Testis (tissue), 3 donors: ENCODE results near the gene JSRP1. TPM values are rescaled to one million over a fixed set of nuclear protein-coding genes. Genes with fewer than 3 reads are reported as not detected.

Experiments used
- DNase-seq: peaks from one replicate; pipeline ENCODE4 v3.0.0-alpha.2; 2019
- H3K27ac ChIP-seq, 2 donors: fragments of 200-600 bp; sonication (generic); one replicate each; pipeline ENCODE4 v1.5.1; 2019
- H3K27me3 ChIP-seq: fragments of 200-600 bp; sonication (generic); one replicate; pipeline ENCODE4 v1.5.1; 2019
- H3K36me3 ChIP-seq: fragments of 200-600 bp; sonication (generic); one replicate; pipeline ENCODE4 v1.5.1; 2017; ENCODE audit warnings: low read depth; ENCODE audit errors: missing control alignments
- H3K4me1 ChIP-seq: fragments of 200-600 bp; sonication (generic); one replicate; pipeline ENCODE4 v1.5.1; 2019
- H3K4me3 ChIP-seq, 2 donors: fragments of 200-600 bp; sonication (generic); one replicate each; pipeline ENCODE4 v1.5.1; 2017 to 2019
- H3K9me3 ChIP-seq: fragments of 200-600 bp; sonication (generic); one replicate; pipeline ENCODE4 v1.5.1; 2017
- POLR2A ChIP-seq: fragments of 450-650 bp; IDR thresholded peaks from one replicate; pipeline ENCODE4 v1.6.1; 2017; ENCODE audit warnings: antibody characterized with exemption, mild to moderate bottlenecking, moderate library complexity
- WGBS, 2 donors: methylation state at CpG; one replicate each; pipeline ENCODE4 v1.1.5; 2018; 5-methylcytosine and 5-hydroxymethylcytosine counted together
- intact Hi-C: fragments of 100-400 bp; cut with DNase I; formaldehyde crosslinking; loops from one replicate; pipeline ENCODE4 v1.15.1; 2023; ENCODE audit warnings: low total_unique reads
- polyA plus RNA-seq: library from polyadenylated mRNA; stranded (reverse); fragments of 350-450 nt; fragmentation: Illumina TruSeq; extraction: RNeasy Lipid Tissue Mini Kit (QIAGEN cat#74804); gene quantifications from one replicate; pipeline ENCODE4 v1.2.3, GENCODE V29; 2014; ENCODE audit warnings: low read depth, low replicate concordance; ENCODE audit not compliant: insufficient read depth
- total RNA-seq, 2 donors: library from RNA; depleted of rRNA; stranded (reverse); fragments of >200 nt; gene quantifications; one replicate each; pipeline ENCODE4 v1.2.3, GENCODE V29; 2016
- TF ChIP-seq, protein P1 (sequence below), 3 experiments: fragments of 450-650 bp in 2 of 3; fragments of 200-600 bp in 1 of 3; sonication (generic) in 1 of 3; IDR thresholded peaks; one replicate each; pipeline ENCODE4 v1.5.1; 2016 to 2019; ENCODE audit warnings: antibody characterized with exemption in 3 of 3, mild to moderate bottlenecking in 2 of 3, moderate library complexity in 1 of 3

Gene JSRP1
- total and polyA plus RNA-seq, 3 donors from 2014 or later, result 2.2 to 4.6 (median 2.6) TPM

DNA sequence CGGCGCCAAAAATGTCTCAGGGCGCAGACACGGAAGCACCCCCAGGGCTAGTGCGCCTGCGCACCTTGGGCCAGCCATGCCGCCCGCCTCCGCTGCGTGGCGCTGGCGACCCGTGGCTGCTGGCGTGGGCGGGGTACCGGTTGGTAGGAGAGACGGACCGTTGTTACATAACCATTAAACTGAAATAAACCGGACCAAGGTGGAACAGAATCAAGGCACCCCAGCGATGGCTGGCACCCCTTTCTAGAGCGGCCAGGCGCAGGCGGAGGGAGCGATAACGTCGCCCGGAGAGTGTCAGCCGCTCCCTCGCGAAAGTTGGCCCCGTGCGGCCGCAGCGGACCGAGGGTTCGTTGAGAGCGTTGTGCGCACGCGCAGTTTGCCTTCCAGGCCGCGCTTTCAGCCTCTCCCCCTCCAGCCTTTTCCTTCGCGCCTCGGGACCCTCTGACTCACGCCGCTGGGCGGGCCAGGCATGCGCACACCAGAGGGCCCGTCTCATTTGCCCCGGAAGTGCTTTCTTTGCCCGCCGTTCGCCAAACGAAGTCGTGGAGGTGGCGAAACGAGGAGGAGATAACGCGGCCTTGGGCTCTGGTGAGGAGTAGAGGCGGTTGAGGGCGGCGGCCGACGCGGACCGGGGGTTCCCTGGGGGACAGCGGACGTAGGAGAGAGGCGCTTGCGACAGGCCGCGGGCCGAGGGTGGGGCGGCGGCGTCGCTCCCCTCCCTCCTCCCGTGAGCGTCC is 19.7 kb downstream of the JSRP1 start, which contains the start of the genes PLEKHJ1 and SF3A2:
PLEKHJ1 (minus strand) TSS at position 16 of the 737 bp plus-strand sequence. CDS start 81 bp downstream, outside the sequence.
SF3A2 (plus strand) TSS at position 511 of the 737 bp plus-strand sequence. CDS start 6,595 bp downstream, outside the sequence.
- intact Hi-C loops, result no loop called here
- Histone ChIP-seq H3K27ac (peak within 1 kb of the TSS; percentile 99 to 100), H3K9me3 (no peaks in the 10 kb centered on the region), H3K4me3 (peak within 1 kb of the TSS; percentile 91 to 98), H3K4me1 (peaks cover 43% of the 10 kb centered on the region), H3K27me3 (no peaks in the 10 kb centered on the region), H3K36me3 (no peaks in the 10 kb centered on the region)
- 0% methylated on average over 27 to 77 of the region's 80 CpGs for WGBS, 2 donors
- peak; percentile 96 for DNase-seq
- no peak for TF ChIP-seq POLR2A
- TF ChIP-seq, protein P1, sequence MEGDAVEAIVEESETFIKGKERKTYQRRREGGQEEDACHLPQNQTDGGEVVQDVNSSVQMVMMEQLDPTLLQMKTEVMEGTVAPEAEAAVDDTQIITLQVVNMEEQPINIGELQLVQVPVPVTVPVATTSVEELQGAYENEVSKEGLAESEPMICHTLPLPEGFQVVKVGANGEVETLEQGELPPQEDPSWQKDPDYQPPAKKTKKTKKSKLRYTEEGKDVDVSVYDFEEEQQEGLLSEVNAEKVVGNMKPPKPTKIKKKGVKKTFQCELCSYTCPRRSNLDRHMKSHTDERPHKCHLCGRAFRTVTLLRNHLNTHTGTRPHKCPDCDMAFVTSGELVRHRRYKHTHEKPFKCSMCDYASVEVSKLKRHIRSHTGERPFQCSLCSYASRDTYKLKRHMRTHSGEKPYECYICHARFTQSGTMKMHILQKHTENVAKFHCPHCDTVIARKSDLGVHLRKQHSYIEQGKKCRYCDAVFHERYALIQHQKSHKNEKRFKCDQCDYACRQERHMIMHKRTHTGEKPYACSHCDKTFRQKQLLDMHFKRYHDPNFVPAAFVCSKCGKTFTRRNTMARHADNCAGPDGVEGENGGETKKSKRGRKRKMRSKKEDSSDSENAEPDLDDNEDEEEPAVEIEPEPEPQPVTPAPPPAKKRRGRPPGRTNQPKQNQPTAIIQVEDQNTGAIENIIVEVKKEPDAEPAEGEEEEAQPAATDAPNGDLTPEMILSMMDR (IDR thresholded peaks at IDR 0.05), result peak; percentile 96 to 100 (median 99)

DNA sequence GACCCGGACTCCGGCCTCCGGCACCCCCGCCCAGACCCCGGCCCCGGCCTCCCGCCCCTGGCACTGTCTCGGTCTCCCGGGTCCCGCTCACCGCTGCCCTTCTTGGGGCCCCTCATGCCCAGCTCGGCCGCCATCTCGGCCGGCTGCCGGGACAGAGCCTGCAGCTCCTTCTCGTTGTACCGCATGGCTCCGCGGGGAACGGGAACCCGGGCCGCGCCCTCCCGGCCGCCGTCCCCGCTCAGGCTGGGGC is 20.2 kb downstream of the JSRP1 start:
- intact Hi-C loops, result no loop called here
- WGBS, 2 donors, result 0% methylated on average over 14 to 21 of the region's 28 CpGs
- Histone ChIP-seq H3K27me3 (no peaks in the 10 kb centered on the region), H3K9me3 (no peaks in the 10 kb centered on the region), H3K4me3 (peak overlapping the region; percentile 91 to 98), H3K27ac (peak overlapping the region; percentile 99 to 100), H3K36me3 (no peaks in the 10 kb centered on the region), H3K4me1 (peaks cover 43% of the 10 kb centered on the region)
- TF ChIP-seq POLR2A, result no peak
- TF ChIP-seq, protein P1 (IDR thresholded peaks at IDR 0.05), result no peak
- no peak for DNase-seq

DNA sequence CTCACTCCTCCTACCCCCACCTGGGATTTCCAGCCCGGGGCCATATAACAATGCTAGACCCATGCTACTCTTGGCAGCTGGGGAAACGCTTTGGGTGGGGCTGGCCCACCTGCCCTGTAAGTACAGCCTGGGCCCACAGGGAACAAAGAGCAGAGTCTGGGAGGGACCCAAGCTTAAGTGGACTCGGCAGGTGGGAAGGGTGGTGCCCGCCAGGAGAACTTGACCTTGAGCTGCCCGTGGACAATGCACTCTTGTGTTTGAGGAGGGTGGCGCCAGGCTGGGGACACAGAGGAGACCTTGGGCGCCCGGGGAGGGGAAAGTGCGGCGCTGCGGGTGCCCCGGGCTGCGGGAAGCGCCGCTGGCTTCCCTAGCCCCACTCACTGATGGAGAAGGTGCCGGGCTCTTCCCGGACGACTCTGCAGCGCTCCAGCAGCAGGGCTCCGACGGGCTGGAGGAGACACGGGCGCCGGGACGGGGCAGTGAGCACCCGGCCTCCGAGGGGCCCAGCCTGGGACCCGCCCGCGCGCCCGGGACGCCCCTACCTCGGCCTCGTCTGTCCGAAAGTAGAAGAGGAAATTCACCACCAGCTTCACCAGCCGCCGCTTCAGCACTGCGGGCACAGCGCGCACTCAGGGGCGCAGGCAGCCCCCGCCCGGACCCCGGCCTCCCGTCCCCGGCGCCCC is 20.7 kb downstream of the JSRP1 start:
- intact Hi-C loops, result no loop called here
- Histone ChIP-seq H3K36me3 (no peaks in the 10 kb centered on the region), H3K9me3 (no peaks in the 10 kb centered on the region), H3K4me3 (peak overlapping the region; percentile 91 to 98), H3K4me1 (peaks cover 42% of the 10 kb centered on the region), H3K27ac (peak overlapping the region; percentile 99 to 100), H3K27me3 (no peaks in the 10 kb centered on the region)
- peak; percentile 67 for DNase-seq
- TF ChIP-seq POLR2A, result no peak
- TF ChIP-seq, protein P1 (IDR thresholded peaks at IDR 0.05), result no peak
- 0 to 1% methylated on average over 8 to 30 of the region's 48 CpGs for WGBS, 2 donors

DNA sequence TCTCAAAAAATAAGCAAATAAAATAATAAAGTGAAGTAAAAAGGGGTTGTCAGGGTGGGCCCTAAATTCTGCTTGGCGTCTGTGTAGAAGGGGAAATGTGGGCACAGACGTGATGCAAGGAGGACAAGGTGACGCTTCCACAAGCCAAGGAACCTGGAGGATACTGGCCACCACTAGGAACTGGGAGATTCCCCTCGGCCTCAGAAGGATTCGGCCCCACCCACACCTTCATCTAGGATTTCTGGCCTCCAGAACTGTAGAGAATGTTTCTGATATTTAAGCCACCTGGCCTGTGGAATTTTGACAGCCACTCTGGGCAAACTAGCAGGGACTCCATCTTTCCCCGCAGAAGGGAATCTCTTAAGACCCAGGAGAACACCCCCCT is 21.2 kb downstream of the JSRP1 start:
- H3K27me3 ChIP-seq, result no peaks in the 10 kb centered on the region
- H3K4me3 ChIP-seq, result peak overlapping the region; percentile 91 to 98
- H3K27ac ChIP-seq, result peak overlapping the region; percentile 99 to 100
- DNase-seq, result no peak
- H3K36me3 ChIP-seq, result no peaks in the 10 kb centered on the region
- H3K4me1 ChIP-seq, result peaks cover 37% of the 10 kb centered on the region
- WGBS, 2 donors, result 41 to 42% methylated on average over 6 of the region's 6 CpGs
- no peaks in the 10 kb centered on the region for H3K9me3 ChIP-seq
- intact Hi-C loops, result loop anchor here (5.0 kb wide), 1 partner anchor 37 kb away; no protein-coding TSS in a partner anchor
- TF ChIP-seq, protein P1 (IDR thresholded peaks at IDR 0.05), result no peak
- TF ChIP-seq POLR2A, result no peak
